NCI-H524 (cell line): ENCODE data around the gene TBX20.

Experiments
- DNase-seq, 2 experiments: peaks; one replicate each; lab custom pipeline; 2025; lab: John Stamatoyannopoulos, UW

TBX20 gene, protein sequence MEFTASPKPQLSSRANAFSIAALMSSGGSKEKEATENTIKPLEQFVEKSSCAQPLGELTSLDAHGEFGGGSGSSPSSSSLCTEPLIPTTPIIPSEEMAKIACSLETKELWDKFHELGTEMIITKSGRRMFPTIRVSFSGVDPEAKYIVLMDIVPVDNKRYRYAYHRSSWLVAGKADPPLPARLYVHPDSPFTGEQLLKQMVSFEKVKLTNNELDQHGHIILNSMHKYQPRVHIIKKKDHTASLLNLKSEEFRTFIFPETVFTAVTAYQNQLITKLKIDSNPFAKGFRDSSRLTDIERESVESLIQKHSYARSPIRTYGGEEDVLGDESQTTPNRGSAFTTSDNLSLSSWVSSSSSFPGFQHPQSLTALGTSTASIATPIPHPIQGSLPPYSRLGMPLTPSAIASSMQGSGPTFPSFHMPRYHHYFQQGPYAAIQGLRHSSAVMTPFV

DNA sequence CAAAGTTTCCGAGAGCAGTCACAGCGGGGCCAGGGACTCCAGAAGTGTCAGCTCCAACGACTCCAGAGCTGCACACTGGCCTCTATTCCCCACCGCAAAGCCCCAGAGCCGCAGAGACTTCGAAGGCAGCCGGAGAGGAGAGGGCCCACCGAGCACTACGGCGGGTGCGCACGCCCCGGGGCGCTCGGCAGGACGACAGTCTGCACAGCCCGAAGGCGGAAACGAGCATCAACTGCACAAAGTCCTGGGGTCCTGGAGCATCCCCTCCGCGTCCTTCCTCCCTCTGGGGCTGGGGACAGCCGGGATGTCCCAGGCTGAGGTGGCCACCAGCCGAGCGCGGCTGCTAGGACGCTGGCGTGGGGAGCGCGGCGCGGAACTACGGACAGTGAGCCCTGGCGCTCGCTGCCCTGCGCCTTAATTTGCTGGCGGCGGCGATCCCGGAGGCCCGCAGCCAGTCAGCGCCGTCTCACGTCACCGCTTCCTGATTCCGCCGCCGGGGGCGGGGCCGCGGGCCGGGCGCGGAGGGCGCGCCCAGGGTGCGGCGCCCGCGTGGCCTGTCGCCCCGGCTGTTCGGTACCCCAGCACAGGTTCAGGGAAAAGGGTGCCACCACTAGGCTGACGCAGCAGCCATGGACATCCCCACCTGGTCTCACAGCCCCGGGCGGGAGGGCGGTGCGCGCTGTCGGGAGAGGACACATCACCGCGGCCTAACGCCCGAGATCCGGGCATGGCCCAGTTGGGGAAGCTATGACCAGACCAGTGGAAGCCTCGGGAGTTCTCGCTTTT is at the start of gene TBX20:
Gene TBX20, minus strand, starts transcription at position 391 of the 786 bp plus-strand sequence. CDS start 480 bp downstream, outside the sequence.
- DNase-seq, result peak; percentile 50 to 67

DNA sequence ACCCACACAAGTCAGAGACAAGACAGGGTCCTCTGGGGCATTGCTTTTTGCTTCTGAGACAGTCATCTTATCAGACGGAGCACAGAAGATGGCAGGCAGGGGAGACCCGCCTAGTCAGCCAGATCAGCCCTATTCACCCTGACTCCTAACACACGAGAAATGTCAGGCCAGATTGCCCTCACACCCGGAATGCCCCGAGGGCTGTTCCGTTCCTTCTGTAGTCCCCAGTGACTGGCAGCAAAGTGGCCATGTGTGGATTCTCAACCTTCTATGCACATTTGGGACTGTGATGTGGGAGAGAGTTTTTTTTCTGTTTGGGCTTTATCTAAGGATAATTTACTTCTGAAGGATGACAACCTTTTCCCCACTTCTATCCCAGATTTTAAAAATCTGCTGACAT is 35.5 kb upstream of the TBX20 start:
- DNase-seq, result no peak

DNA sequence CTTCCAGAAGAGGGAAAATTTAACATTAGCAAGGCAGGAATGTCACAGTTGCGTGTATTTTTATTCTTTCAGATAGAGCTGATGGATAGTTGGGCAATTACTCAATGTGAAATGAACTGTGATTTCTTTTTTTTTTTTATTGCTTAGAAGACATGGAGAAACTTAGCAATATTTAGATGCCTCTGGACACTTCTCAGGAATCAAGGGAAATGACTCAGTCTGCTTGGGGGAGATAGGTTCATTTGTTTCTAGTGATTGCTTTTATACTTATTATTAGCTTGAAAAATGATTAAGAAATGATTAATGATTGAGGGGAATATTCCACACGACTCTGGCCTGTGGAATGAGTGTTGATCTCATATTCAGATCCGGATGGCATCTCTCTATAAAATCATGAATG is 33.1 kb upstream of the TBX20 start:
- DNase-seq, result no peak

DNA sequence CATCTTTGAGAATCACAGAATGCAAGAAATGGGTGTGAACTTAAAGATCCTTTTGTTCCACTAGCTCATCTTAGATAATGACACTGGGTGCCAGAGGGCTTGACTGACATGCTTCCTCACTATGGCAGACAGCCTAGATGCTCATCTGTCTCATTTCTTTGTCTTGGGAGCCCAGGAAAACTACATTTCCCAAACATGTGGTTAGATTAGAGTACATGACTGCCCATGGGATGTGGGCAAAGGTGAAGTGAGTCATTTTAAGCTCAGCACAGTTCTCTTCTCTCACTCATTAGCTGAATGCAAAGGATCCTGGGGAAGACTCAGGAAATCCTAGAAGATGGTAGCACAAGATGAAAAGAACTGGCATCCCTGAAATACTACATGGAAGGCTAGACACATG is 32.5 kb upstream of the TBX20 start:
- DNase-seq, result no peak

DNA sequence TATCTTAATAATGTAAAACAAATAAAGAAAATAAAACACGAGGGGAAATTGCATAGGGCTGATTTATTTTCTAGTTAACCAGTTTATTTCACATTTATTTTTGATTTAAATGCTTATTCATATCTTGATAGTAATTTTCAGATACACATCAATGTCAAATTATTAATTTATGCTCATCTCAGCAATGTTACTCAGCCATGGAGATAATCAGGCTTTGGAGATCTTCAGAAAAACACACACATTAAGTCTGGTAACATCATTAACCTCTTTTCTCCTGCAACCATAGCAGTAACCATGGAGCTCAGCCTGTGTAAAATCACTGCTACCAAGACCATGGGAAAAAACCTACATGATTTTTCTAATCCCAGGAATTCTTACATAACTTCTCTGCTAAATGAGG is 31.9 kb upstream of the TBX20 start:
- DNase-seq, result no peak

DNA sequence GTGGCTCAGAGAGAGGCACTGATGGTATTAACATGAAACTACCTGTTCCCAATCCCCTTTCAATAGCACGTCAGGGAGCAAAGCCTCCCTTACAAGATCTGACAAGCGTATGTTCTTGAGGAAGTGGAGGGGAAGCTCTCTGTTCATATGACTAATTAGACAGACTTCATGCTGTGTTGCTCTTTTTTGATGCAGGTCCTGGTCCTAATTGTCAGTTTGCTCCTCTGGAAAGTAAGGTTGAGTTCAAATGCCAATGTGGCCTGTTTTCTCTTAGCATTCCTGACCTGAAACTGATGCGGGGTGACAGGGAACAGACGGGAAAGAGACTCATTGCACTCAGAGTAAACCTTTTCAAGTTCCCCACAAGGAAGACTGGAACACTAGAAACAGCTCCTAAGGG is 27.0 kb upstream of the TBX20 start:
- no peak for DNase-seq

DNA sequence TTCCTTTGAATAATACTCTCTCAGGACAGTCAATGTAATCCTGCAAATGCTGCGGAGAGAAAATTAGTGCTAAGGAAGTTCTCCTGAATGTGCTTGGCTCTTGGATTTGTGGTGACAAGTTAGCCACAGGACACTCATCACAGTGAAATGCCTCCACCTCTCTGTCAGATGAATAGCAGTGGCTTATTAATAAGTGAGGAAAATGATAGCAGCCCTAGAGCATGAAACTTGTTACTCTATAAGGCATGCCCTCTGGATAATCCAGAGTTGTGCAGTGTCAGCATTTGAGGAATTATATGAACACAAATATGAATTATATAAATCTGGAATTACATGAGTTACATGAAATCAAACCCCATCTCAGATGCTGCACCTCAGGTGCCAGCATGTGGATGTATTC is 23.5 kb upstream of the TBX20 start:
- DNase-seq, result no peak

DNA sequence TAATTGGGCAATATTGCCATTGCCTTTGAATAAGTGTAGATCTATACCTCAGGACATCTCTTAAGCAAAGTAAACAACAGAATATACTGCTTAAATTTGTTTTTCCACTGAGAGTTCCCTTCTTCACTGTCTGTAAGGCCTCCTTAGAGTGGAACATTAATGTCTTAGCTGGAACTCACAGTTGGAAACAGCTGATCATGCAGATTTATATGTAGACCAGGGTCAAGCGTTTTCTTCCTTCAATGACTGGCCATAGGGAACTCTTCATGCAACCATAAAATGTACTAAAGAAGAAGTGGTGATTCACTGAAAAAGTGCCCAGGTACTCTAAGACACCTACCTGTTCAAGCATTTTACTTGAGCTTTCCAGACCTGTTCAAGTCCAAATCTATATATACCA is 18.3 kb upstream of the TBX20 start:
- DNase-seq, result no peak

DNA sequence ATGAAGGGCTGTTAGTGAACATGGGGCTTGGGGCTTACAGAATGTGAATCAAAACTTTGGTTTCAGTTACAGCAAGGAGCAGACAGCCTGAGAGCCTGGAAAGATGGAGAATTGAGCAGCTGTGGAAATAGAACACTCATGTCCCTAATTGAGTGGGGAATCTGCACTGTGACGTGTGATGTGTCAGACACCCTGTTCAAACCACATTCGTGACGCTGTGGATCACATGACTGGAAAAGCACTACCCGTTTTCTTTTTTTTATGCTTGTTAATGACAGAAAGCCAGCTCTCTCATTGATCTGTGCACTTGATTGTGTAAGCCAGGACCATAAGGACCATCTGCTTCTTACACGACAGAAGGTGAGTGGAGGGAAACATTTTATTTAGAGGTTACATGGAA is 15.1 kb upstream of the TBX20 start:
- peak; percentile 90 to 95 for DNase-seq

DNA sequence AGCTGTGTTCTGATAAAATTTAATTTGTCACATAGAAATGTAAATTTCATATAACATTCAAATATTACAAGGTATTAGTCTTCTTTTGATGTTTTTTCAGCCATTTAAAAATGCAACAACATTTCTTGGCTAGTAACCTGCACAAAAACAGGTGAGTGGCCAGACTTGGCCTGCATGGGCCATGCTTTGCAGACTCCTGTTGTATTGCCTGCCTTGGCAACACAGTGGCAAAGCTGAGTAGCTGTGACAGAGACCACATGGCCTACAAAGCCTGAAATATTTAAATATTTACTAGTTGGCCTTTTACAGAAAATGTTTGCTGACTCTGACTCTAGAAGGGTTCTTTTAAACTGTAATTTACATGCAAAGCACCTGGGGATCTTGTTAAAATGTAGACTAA is 13.5 kb upstream of the TBX20 start:
- DNase-seq, result no peak

DNA sequence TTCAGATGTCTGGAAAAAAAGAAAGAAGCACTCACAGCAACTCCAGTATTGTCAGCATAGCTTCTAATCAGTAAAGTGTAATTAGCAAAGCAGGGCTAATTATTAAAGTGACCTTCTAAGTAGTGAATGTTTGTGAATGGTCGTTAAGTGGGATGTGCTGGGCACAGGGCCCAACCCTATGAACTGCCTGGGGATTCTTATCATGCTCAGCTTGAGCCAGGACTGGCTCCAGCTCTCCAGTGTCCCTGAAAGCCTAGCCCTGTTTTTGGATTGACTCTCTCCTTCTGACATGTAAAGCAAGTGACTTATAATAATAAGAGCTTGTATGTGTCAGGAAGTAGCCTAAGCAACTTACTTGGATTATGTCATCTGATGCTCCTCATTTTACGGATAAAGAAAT is 9.5 kb upstream of the TBX20 start:
- DNase-seq, result no peak

DNA sequence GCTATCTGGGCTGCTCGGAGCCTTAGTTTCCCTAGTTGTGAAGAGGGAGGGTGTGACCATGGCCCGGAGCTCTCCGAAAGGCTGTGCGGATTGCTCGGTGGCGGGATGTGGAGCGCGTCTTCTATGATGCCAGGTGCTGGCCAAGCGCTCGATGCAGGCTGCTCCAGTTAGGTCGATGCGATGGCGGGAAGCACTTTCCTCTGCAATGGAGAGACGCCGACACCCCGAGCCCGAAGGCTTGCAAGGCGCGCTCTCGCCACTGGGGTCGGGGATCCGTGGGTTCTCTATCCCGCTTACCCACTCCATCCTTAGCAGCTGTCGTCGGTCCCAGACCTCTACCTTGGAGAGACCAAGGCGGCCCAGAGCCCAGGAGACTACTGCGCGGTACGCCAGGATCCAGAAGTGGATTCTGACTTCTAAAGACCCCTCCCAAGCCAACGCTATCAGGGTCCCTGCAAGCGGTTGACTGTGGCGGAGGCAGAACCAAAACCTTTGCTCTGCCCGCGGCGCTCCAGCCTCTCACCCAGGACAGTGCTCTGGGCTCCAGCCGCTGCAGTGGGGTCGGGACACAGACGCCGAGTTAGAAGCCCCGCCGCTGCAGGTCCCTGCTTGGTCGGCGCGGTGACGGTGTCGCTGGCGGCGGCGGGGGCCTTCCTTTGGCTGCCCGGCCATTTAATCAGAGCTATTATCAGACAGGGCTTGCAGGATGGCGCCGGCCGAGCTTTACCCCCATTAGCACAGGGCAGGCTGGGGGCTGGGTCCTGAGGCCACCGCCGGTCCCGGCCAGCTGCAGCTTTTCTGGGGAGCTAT is 7.8 kb upstream of the TBX20 start:
- DNase-seq, result no peak

DNA sequence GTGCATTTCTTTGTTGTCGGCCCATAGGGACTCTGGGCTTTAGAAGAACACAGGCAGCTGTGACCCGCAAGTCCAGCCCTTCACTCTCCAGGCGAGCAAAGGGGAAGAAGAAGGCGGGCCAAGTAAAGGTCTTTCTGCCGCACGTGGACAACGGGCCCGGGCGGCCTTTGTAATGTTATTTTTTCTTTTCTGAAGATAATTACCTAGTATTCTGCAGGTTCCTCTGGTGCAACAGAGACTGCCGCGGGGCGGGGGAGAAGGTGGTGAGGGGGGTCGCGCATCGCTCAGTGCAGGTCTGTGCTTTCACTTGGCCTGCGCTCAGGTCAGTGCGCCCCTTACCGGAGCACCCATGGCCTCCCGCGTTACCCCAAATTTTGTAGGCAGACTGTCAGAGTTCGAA is 7.1 kb upstream of the TBX20 start:
- no peak for DNase-seq

DNA sequence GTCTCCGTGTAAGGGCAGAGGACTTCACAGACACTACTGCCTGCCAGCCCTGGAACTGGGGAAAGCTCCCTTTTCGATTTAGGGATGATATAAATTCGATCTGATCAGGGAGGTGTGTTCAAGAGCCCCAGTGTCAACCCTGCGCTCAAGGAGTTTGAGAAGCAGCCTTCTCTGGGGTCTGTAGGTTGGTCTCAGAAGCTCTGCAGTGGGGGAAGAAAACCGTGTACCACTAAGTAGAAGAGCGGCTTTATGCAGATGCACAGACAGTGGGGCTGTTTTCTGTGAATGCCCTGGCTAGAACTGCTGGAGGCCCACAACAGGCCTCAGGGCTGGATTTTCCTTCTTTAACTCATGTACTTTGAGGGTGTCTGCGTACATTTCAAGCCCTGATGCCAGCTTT is 6.3 kb upstream of the TBX20 start:
- no peak for DNase-seq

DNA sequence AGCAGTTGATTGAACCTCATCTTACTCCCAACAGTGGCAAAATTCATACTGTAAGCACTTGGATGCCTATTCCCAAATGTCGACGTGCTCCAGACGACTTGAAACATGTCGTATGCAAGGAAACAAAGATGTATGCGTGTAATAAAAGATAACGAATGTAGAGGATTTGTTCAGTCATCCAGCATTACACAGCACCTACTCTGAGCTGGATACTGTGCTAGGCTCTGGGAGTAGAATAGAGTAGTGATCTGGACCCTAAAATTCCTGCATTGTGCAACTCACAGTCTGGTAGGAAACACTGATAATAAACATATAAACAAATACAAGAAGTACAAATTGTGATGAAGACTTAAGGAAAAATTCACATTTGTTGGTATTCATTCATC is 5.6 kb upstream of the TBX20 start:
- DNase-seq, result no peak

DNA sequence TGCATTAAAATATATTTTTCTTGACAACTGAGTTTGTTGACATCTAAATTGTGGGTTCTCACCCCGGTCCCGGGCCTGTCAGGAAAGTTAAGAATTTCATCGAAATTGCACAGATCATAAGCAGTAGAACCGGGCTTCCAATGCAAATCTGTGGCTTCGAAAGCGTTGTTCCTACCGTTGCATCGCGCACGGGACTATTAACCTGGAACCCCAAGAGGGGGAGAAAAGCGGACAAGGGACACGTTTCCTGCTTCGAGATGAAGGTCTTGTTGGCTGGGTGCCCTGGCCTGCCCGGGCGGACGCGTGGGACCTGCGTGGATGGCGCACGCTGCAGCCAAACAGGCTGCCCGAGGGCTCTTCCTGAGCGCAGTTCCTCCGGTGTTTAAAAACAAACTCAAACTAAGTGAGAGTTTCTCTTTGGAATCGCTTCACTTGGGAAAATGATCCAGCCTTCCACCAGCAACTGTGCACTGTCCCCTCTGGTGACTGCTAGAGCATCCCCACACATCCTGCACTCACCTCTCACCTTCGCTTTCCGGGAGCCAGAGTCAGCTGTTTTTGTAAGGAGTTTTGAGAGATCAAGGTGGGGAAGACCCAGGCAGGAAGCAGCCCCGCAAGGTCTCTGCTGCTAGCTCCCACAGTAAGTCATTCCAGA is 5.1 kb upstream of the TBX20 start:
- no peak for DNase-seq

DNA sequence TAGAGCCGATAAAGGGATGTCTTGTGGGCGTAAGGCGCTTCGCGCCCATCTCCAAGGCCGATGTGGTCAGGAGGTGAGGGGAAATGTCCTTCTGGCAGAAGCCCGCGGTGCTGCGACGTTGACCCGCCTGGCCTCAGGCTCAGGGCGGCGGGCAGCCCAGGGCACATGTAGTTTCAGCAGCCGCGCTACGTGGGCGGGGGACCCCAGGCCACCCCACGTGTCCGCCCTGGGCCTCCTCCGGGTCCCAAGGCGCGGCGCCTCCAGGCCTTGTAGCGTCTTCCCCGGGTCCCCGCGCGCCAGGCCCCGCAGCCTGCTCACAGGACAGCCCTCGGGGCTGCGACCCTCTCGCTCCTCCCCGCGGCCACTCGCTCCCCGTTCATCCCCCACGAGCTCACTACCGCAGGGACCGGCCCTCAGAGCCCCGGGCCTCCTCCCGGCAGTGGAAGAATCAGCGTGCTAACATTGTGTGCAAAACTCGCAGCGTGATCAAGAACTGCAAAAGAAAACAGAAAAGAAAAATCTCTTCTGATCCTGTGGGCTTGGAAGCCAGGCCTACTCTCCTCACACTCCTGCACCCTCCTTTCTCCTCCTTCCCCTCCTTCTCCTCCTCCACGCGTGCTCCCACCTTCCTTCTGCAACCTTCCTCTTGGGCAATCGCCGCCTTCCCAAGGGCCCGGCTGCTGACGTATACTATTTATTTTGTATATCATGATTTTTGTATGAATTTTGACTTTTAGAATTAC is 4.4 kb upstream of the TBX20 start:
- DNase-seq, result no peak

DNA sequence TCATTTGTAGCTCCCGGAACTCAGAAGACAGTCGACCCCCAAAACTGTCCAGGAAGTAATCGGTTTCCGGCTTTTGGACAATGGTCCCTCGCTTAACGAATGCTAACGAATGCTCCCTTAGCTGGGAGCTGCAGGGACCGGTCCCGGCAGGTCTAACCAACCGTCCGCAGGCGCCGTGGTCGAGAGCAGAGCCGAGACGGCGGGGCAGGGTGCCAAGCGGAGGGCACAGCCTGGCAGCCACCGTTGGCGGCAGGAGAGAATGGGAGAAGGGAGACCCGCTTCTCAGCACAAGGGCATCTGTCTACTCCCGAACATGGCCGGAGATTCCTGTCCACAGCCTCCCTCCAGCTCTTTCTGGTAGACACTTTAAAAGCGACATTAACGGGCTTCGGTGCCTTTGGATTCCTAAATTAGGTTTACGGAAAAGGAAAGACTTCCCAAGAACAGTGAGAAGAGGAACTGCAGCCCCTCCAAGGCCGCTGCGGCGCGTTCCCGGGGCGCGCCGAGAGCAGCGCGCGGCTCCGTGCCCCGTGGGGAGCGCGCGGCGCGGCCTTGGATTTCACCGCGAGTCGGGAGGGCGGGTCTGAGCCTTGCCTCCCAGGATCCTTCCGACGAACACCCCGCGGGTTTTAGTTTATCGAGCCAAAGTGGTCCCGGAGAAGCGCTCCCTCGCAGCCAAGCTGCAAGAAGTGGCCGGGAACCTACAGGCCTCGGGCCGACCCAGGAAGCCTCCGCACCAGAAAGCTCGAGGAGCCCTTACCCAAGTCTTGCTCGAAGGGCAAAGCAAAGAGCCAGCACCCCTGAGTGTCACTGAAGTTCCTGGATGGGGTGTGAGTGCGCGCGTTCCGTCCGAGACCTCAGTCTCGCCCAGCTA is 3.6 kb upstream of the TBX20 start:
- DNase-seq, result peak; percentile 12 to 44

DNA sequence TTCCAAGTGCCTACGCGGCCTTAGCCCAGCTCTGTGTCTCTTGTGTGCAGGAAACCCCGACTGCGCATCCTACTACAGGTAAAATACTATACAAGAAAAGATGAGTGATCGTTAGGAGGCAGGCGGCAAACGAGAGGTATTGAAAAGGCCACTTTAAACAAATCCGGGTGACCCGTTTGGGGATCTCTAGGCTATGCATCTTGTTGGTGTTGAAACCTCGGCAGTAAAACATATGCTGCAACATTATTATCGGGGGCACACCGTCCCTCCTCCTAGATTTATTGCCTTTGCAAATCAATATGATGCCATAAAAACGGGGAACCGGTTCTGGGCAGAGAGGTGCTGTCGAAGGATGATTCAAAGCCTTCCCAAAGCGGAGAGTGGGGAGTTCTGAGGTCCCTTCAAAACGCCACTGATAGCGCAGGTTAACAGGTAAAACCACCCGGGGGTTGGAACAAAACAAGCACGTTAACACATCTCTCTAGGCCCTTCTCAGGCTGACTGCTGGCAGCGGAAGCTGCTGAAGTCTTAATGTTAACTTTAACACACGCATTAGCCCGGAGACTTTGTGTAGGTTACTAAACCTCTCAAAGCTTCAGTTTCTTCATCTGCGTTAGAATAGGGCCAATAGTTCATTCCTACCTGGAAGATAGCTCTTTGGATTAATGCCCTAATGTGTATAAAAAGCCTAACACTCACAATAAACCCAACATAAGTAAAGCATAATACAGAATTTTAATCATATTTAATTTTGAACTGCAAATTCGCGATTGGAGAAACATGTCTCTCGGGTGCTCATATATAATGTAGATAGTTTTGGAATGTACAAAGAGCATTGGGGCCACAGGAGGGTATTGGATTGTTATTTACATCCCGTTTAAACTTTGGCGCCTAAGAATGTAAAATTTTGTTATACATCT is 2.6 kb upstream of the TBX20 start:
- DNase-seq, result no peak
